DMS53 treated with DMSO at 0.1 percent for 48 hours (cell line): ENCODE measurements around the gene CD24.
"Not testable (repeated sequence)": the region's sequence is repeated elsewhere in the genome, so short reads cannot be mapped to it uniquely, and the experiment has no call there.

Experiments
- DNase-seq: peaks from one replicate; lab custom pipeline; 2025; ENCODE audit not compliant: unreplicated experiment; lab: John Stamatoyannopoulos, UW

The CD24 gene

GRCh38 chr6:106970769-106971168 lies 3.8 kb downstream of the CD24 start:
- DNase-seq, result not testable (repeated sequence)

GRCh38 chr6:106967936-106968555 lies 6.5 kb downstream of the CD24 start:
- no peak for DNase-seq

GRCh38 chr6:106966671-106967640 lies 7.6 kb downstream of the CD24 start:
- DNase-seq, result no peak

GRCh38 chr6:106966229-106966628 lies 8.3 kb downstream of the CD24 start:
- DNase-seq, result no peak

GRCh38 chr6:106964954-106965353 lies 9.6 kb downstream of the CD24 start:
- no peak for DNase-seq

DNA sequence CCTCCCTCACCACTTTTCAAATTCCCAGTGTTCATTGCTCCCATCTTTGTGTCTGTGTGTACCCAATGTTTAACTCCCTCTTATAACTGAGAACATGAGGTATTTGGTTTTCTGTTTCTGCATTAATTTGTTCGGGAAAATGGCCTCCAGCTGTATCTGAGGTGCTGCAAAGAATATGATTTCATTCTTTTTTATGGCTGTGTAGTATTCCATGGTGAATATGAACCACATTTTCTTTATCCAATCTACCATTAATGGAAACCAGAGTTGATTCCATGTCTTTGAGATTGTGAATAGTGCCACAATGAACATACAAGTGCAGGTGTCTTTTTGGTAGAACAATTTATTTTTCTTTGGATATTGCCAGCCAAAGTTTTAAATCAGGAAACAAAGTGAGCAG lies 10.4 kb downstream of the CD24 start:
- DNase-seq, result no peak

- DNase-seq, result peak; percentile 19
These were observed 11.0 kb downstream of the CD24 start for GRCh38 chr6:106963544-106963943.

GRCh38 chr6:106961801-106962200 lies 12.7 kb downstream of the CD24 start:
- DNase-seq, result no peak

- DNase-seq, result no peak
These were observed 13.4 kb downstream of the CD24 start for GRCh38 chr6:106961136-106961535.

GRCh38 chr6:106959985-106960384 lies 14.5 kb downstream of the CD24 start:
- no peak for DNase-seq

GRCh38 chr6:106939848-106940247 lies 34.7 kb downstream of the CD24 start:
- peak; percentile 38 for DNase-seq

DNA sequence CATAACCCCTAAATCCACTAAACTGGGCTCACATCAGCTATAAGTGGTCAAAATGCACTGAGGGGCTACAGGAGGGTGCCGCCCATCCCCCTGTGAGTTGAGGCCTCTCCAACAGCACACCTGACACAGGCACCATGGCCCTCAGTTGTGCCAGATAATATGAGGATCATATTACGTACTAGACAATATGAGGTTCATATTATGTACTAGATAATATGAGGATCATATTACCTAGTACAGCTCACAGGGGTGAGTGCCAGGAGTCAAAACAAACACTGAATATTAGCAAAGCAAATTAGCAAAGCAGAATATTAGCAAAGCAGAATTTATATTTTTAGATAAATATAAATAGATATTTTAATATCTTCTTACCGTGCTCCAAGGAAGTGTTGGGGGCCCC lies 35.3 kb downstream of the CD24 start:
- DNase-seq, result peak; percentile 48

- DNase-seq, result no peak
These were observed 46.8 kb downstream of the CD24 start for GRCh38 chr6:106927531-106928398.

DNA sequence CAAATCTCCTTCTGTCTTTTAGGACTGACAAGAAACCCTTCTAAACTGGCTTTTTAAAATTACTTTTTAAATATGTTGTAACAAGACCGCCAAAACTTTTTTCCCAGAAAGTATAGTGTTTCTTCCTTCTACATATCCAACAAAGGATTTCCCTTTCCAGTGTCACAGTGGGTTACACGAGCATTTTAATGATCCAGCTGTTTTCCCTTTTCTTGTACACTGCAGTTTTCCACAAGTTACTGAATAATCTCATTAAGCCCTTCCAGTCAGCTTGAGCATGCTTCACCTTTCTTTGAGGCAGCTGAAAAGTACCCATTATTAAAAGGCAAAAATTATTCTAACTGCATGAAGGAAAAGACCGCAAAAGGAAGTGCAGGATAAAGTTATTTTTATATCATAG lies 48.6 kb downstream of the CD24 start:
- DNase-seq, result no peak

DNA sequence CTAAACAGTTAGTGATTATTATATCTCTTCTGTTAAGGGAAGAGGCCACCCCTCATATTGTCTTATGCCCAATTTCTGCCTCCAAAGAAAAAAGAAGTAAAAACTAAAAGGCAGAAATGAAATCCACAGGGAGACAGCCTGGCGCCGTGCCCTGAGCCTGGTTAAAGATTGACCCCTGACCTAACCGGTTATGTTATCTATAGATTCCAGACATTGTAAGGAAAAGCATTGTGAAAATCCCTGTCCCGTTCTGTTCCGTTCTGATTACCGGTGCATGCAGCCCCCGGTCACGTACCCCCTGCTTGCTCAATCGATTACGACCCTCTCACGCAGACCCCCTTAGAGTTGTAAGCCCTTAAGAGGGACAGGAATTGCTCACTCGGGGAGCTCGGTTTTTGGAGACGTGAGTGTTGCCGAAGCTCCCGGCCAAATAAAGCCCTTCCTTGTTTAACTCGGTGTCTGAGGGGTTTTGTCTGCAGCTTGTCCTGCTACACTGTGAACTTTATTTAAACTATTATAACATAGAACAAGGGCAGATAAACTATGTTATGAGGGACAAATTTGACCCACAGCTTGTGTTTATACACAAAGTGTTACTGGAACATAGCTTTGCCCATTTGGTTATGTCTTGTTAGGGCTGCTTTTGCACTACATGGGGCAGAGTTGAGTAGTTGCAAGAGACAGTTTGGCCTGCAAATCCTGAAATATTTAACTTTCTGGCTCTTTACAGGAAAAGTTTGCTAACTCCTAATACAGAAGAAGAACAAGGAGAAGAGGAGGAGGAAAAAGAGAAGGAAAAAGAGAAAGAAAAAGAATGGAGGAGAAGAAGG lies 49.6 kb downstream of the CD24 start:
- DNase-seq, result peak; percentile 11

DNA sequence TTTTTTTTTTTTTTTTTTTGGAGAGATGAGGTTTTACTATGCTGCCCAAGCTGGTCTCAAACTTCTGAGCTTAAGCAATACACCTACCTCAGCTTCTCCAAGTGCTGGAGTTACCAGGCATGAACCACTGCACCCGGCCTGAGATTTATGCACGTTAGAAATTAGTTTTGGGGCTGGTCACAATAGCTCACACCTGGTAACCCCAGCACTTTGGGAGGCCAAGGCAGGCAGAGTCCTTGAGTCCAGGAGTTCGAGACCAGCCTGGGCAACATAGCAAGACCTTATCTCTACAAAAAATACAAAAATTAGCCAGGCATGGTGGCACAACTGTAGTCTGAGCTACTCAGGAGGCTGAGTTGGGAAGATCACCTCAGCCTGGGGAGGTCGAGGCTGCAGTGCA lies 51.9 kb downstream of the CD24 start:
- no peak for DNase-seq
